HG03378 (cell line): ENCODE measurements around the gene FAM151B.

ENCODE experiments used
- ATAC-seq: cut with Tn5 transposase; IDR thresholded peaks from one replicate; pipeline ENCODE4 v1.9.1; 2021; ENCODE audit warnings: mild to moderate bottlenecking, moderate library complexity; ENCODE audit not compliant: unreplicated experiment

The FAM151B gene

GRCh38 chr5:80502800-80503199 lies 14.9 kb downstream of the FAM151B start:
- no peak for ATAC-seq

- no peak for ATAC-seq
These were observed 15.7 kb downstream of the FAM151B start for GRCh38 chr5:80503641-80504040.

- no peak for ATAC-seq
These were observed 16.9 kb downstream of the FAM151B start for GRCh38 chr5:80504833-80505232.

GRCh38 chr5:80507663-80508062 lies 19.8 kb downstream of the FAM151B start:
- ATAC-seq: no peak

- ATAC-seq: no peak
These were observed 20.9 kb downstream of the FAM151B start for GRCh38 chr5:80508844-80509243.

- ATAC-seq: no peak
These were observed 21.5 kb downstream of the FAM151B start for GRCh38 chr5:80509362-80509761.

GRCh38 chr5:80516826-80517225 lies 28.9 kb downstream of the FAM151B start:
- ATAC-seq: no peak

- no peak for ATAC-seq
These were observed 52.8 kb downstream of the FAM151B start for GRCh38 chr5:80540691-80541090.

GRCh38 chr5:80541392-80541791 lies 53.5 kb downstream of the FAM151B start:
- no peak for ATAC-seq

GRCh38 chr5:80554646-80555045 lies 66.7 kb downstream of the FAM151B start:
- ATAC-seq: no peak

- ATAC-seq: no peak
These were observed 67.2 kb downstream of the FAM151B start for GRCh38 chr5:80555099-80555498.

GRCh38 chr5:80559244-80559643 lies 71.3 kb downstream of the FAM151B start:
- no peak for ATAC-seq

GRCh38 chr5:80565330-80565729 lies 77.4 kb downstream of the FAM151B start:
- ATAC-seq: no peak

- no peak for ATAC-seq
These were observed 78.9 kb downstream of the FAM151B start for GRCh38 chr5:80566711-80567259.

- ATAC-seq: no peak
These were observed 80.4 kb downstream of the FAM151B start for GRCh38 chr5:80568251-80568650.

- no peak for ATAC-seq
These were observed 81.4 kb downstream of the FAM151B start for GRCh38 chr5:80569086-80569960.

- no peak for ATAC-seq
These were observed 82.3 kb downstream of the FAM151B start, which contains the start of gene ANKRD34B for GRCh38 chr5:80569961-80570786. ANKRD34B (minus strand) TSS chr5:80570280; CDS start chr5:80560019, 10,261 bp downstream.

GRCh38 chr5:80573062-80573461 lies 85.2 kb downstream of the FAM151B start:
- no peak for ATAC-seq

GRCh38 chr5:80576383-80576782 lies 88.5 kb downstream of the FAM151B start:
- no peak for ATAC-seq

GRCh38 chr5:80577707-80578106 lies 89.8 kb downstream of the FAM151B start:
- no peak for ATAC-seq

- no peak for ATAC-seq
These were observed 91.2 kb downstream of the FAM151B start for GRCh38 chr5:80579050-80579449.
